HuH-7.5 (cell line): Measurements from ENCODE around the gene SLC25A2.
"Not testable (repeated sequence)": the region's sequence is repeated elsewhere in the genome, so short reads cannot be mapped to it uniquely, and the experiment has no call there.

Experiments
- DNase-seq: peaks from one replicate; pipeline ENCODE4 v3.0.0; 2011; ENCODE audit warnings: low spot score

Gene SLC25A2

GRCh38 chr5:141303756-141304155, at the start of gene SLC25A2:
SLC25A2 (minus strand) TSS chr5:141304049; CDS start chr5:141303865, 184 bp downstream.
- no peak for DNase-seq

GRCh38 chr5:141351591-141351990, 47.7 kb upstream of the SLC25A2 start:
- DNase-seq, result no peak

DNA sequence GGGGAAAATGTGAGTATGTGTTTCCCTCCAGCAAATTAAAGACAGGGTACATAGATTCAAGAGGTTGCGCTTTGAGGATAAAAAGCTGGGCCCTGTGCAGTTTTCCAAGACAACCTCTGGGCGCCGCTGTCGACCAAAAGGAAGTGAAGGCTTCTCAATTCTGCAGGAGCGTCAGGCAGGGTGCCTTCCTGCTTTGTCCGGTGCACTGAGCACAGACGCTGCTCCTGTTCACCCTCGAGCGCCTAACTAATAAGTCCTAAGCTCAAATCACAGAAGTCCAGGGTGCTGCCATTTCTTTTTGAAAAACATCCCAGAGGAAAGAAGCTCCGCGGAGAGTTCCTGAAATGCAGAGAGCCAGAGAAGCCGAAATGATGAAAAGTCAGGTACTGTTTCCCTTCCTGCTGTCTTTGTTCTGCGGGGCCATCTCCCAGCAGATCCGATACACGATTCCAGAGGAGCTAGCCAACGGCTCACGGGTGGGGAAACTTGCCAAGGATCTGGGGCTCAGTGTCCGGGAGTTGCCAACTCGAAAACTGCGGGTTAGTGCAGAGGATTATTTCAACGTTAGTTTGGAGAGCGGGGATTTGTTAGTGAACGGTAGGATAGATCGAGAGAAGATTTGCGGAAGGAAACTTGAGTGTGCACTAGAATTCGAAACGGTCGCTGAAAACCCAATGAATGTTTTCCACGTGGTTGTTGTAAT, 46.2 kb upstream of the SLC25A2 start, which contains the start of gene PCDHGB1:
Gene PCDHGB1 (plus strand): TSS at position 183 of the 703 bp plus-strand sequence. CDS start 162 bp downstream, at position 345.
- DNase-seq, result peak; percentile 92

DNA sequence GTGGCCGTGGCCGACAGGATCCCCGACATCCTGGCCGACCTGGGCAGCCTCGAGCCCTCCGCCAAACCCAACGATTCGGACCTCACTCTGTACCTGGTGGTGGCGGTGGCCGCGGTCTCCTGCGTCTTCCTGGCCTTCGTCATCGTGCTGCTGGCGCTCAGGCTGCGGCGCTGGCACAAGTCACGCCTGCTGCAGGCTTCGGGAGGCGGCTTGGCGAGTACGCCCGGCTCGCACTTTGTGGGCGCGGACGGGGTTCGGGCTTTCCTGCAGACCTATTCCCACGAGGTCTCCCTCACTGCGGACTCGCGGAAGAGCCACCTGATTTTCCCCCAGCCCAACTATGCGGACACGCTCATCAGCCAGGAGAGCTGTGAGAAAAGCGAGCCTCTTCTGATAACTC, 42.2 kb upstream of the SLC25A2 start:
- DNase-seq, result not testable (repeated sequence)

GRCh38 chr5:141345327-141345726, 41.5 kb upstream of the SLC25A2 start:
- DNase-seq, result no peak

GRCh38 chr5:141343953-141344463, 40.2 kb upstream of the SLC25A2 start:
- no peak for DNase-seq

DNA sequence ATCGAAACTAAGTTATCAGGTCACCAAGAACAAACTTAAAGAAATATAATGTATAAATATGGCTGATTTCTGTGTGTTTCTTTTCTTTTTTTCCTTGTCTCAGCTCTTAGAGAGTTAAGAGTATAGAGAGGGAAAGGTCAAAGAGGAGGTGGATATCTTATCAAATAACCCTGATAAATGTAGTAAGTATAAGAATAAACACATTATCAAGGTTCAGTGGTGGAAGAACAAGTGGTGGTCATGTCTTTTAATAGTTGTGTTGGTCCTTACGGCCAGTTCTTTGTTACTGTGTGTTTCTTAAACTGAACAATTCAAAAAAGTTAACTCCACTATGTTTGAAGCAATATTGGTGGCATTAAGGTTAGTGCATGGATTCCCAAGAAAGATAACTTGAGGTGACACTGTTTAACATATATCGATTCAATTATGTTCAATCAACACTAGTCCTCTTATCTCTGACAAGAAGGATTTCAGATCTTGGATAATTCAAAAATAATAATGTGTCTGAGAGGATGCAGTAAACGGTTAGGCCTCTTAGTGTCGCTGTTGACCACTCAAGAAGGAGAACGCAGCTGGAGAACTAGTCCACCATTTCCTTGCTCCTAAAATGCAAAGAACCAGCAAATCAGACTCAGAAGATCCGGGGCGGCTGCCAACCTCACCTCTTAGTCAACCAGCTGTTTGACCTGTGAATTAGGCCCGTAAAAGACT, 39.5 kb upstream of the SLC25A2 start, which contains the start of gene PCDHGA3:
Gene PCDHGA3 (plus strand): TSS at position 588 of the 711 bp plus-strand sequence. CDS start 205 bp downstream, outside the sequence.
- no peak for DNase-seq

GRCh38 chr5:141342773-141343172, 38.9 kb upstream of the SLC25A2 start:
- no peak for DNase-seq

DNA sequence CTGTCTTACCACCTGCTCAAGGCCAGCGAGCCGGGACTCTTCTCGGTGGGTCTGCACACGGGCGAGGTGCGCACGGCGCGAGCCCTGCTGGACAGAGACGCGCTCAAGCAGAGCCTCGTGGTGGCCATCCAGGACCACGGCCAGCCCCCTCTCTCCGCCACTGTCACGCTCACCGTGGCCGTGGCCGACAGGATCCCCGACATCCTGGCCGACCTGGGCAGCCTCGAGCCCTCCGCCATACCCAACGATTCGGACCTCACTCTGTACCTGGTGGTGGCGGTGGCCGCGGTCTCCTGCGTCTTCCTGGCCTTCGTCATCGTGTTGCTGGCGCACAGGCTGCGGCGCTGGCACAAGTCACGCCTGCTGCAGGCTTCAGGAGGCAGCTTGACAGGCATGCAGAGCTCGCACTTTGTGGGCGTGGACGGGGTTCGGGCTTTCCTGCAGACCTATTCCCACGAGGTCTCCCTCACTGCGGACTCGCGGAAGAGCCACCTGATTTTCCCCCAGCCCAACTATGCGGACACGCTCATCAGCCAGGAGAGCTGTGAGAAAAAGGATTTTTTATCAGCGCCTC, 37.0 kb upstream of the SLC25A2 start:
- DNase-seq, result not testable (repeated sequence)

- peak; percentile 57 for DNase-seq
These were observed 34.9 kb upstream of the SLC25A2 start, which contains the start of gene PCDHGA2 for GRCh38 chr5:141338538-141339306. PCDHGA2 (plus strand) TSS chr5:141338760.

GRCh38 chr5:141332571-141332970, 28.7 kb upstream of the SLC25A2 start:
- DNase-seq, result not testable (repeated sequence)

- peak; percentile 55 for DNase-seq
These were observed 26.6 kb upstream of the SLC25A2 start, which contains the start of gene PCDHGA1 for GRCh38 chr5:141330299-141331080. PCDHGA1 (plus strand) TSS chr5:141330514.

DNA sequence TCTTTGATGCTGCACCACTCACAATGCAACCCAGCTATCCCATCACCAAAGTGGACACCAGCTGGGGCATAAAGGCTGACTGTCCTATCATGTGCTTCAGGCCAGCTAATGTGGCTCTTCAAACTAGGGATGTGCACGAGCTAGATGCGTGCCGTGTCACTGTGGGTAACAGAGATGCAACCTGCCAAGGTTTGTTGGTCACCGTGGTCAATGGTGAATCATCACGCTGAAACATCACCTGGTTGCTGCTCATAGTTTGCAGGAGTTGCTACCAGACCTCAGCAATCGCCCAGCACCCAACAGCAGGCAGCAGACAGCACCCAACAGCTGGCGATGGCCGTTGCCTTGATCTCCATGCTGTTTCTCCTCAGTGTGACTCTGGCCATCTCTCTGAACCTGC, 24.4 kb upstream of the SLC25A2 start:
- DNase-seq, result no peak

GRCh38 chr5:141326088-141326854, 22.4 kb upstream of the SLC25A2 start:
- DNase-seq, result peak; percentile 64

DNA sequence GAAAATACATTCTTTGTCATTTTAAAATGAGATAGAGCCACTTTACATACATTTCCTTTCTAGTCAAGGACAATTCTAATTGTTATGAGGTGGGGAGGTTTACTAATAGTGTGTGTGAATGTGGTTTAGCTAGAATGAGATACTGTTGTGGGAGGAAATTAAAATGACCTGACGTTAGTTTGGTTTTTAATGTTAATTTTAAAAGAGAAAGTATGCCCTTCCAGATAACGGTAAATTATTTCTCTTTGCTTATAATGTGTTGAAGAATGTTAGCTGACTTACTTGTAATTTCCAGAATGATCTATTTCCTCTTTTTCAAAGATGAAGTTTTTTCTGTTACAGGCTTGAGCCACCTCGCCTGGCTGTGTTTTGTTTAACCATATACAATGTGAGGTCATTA, 18.4 kb upstream of the SLC25A2 start:
- DNase-seq, result no peak

DNA sequence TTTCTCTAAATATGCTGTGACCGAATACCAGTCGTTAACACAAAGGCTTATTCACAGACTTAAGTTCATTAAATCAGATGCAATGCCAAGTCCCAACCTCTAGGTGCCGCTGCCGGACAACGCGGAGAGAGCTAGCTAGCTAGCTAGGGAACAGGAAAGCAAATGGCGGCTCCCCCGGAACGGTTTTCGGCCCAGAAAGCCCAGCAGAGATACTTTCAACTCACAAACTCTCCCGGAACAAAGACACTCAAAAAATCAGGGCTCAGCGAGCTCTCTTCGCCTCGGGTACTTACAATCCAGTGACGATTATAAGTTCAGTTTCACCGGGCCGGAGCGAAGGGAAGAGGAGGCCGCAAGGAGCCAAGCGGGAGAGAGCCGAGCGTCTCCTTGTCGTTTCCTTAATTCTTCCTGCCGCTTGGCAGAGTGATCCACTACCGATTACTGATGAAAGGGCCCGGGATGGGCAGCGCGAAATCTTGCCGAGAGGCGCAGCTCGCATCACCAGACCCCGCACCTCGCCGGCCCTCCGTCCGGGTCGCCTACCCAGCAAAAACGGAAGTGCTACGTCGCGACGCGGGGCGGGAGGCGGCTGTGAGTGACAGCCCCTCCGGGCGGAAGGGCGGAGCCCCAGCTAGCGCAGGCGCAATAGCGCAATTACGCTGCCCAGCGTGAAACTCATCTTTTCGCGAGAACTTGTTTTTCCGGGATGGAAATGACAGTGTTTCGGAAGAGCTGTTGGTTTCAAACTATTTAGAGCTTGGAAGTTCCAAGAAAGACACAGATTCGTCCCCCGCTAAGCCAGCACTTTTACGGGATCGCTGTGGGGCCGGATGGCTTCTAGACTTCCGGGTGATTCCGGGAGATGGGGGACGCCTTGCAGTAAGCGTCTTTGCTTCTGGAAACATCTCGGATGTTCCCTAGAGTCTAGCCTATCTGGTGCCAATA, 16.6 kb upstream of the SLC25A2 start, which contains the start of gene TAF7:
Gene TAF7 (minus strand): TSS at position 560 of the 945 bp plus-strand sequence. CDS start 740 bp downstream, outside the sequence.
- peak; percentile 64 for DNase-seq

GRCh38 chr5:141319699-141320098, 15.8 kb upstream of the SLC25A2 start:
- no peak for DNase-seq

- no peak for DNase-seq
These were observed 15.4 kb upstream of the SLC25A2 start for GRCh38 chr5:141319202-141319601.

DNA sequence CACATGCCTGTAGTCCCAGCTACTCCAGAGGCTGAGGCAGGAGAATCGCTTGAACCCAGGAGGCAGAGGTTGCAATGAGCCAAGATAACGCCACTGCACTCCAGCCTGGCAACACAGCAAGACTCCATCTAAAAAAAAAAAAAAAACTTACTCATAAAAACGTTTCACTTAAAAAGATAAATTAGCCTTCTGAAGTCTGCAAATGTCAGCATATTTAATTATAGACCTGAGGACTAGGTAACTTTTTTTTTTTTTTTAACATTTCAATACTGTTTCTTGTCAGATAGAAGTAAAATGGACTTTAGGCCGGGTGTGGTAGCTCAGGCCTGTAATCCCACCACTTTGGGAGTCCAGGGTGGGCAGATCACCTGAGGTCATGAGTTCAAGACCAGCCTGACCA, 13.1 kb upstream of the SLC25A2 start:
- not testable (repeated sequence) for DNase-seq
